GM12874 (cell line): ENCODE results near the gene FOXC2.

ENCODE experiments used
- TF ChIP-seq, protein P1 (sequence below): IDR thresholded peaks from 2 replicates; pipeline ENCODE4 v1.5.1; 2011; ENCODE audit warnings: low read depth, mild to moderate bottlenecking, control low read depth, low read length, moderate library complexity; ENCODE audit not compliant: insufficient read depth

FOXC2 gene

GRCh38 chr16:86609115-86609514 is 42.5 kb downstream of the FOXC2 start:
- TF ChIP-seq, protein P1, sequence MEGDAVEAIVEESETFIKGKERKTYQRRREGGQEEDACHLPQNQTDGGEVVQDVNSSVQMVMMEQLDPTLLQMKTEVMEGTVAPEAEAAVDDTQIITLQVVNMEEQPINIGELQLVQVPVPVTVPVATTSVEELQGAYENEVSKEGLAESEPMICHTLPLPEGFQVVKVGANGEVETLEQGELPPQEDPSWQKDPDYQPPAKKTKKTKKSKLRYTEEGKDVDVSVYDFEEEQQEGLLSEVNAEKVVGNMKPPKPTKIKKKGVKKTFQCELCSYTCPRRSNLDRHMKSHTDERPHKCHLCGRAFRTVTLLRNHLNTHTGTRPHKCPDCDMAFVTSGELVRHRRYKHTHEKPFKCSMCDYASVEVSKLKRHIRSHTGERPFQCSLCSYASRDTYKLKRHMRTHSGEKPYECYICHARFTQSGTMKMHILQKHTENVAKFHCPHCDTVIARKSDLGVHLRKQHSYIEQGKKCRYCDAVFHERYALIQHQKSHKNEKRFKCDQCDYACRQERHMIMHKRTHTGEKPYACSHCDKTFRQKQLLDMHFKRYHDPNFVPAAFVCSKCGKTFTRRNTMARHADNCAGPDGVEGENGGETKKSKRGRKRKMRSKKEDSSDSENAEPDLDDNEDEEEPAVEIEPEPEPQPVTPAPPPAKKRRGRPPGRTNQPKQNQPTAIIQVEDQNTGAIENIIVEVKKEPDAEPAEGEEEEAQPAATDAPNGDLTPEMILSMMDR, result no peak

GRCh38 chr16:86609661-86610060 is 43.0 kb downstream of the FOXC2 start:
- TF ChIP-seq, protein P1, result no peak

DNA sequence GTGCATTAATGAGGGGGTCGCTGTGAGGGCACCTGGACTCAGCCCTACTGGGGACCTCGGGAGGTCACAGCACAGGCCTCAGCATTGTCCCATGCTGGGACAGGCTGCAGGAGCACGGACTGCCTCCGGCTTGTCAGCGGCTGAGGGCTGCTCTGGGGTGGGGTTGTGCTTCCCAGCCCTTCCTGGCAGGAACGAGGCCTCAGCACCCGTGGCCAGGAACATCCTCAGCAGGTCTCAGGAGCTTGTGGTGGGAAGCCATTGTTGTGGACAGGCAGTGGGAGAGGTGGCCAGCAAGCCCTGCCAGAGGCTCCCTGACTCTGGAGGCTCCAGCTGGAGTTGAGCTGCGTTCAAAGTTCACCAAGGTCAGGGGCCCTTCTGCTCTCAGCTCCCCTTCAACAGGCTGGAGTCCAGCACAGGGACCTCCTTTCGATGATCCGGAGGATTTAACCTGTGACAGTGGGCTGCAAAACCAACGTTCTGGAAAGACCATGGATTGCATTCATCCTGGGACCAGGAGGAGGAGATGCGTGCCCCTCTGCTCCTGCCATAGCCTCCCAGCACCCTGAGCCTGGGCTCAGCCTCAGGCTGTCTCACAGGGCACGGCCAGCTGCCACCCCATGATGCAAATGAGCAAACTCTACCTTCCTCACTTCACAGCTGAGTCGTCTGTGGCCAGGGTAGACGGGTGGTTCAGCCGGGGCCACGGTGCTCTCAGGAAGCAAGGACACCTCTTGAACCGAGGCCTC is 44.3 kb downstream of the FOXC2 start:
- TF ChIP-seq, protein P1, result no peak

- TF ChIP-seq, protein P1, result no peak
Measured at GRCh38 chr16:86611525-86611855, 44.9 kb downstream of the FOXC2 start.

GRCh38 chr16:86611941-86612340 is 45.3 kb downstream of the FOXC2 start:
- TF ChIP-seq, protein P1, result no peak

- TF ChIP-seq, protein P1, result no peak
Measured at GRCh38 chr16:86614699-86615098, 48.1 kb downstream of the FOXC2 start.

- TF ChIP-seq, protein P1, result no peak
Measured at GRCh38 chr16:86616906-86617305, 50.3 kb downstream of the FOXC2 start.
